Measurements from ENCODE around the gene PGF.

DNA sequence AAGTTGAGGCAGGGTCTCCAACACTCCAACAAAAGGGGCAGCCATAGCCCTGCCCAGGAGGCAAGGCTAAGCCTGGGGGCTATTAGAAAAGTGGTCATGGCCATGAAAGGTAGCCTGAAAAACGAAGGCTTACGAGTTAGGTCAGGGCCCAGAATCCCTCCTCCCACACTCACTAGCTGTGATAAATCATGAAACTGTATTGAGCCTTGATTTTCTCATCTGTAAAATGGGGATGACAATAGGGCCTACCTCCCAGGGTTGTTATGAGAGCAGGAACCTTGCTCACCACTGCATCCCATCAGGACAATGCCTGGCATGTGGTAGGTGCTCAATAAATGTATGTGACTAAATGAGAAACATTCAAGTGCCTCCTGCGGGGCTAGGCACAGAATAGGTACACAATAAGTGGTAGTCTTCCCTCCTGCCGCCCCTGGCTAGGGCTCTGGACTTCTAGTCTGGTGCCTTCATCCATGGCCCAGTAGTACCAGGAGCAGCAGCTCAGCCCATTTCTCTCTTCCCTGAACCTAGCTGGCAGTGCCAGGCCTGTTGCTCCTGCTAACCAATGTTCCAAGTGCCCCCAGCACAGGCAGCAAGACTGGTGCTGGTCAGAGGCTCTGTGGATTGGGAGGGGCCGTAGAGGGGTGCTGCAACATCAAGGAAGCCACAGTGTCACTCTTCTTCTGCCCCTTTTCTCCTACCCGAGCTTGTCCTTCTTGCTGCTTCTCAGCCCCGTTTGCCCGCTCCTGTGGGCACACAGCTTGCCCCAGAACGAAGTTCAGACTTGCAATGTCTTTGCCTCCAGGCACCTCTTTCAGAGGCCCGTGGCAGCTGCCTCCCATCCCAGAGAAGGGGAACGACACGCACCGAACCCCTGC lies 7.8 kb downstream of the PGF start:
- TF ChIP-seq, protein P1, sequence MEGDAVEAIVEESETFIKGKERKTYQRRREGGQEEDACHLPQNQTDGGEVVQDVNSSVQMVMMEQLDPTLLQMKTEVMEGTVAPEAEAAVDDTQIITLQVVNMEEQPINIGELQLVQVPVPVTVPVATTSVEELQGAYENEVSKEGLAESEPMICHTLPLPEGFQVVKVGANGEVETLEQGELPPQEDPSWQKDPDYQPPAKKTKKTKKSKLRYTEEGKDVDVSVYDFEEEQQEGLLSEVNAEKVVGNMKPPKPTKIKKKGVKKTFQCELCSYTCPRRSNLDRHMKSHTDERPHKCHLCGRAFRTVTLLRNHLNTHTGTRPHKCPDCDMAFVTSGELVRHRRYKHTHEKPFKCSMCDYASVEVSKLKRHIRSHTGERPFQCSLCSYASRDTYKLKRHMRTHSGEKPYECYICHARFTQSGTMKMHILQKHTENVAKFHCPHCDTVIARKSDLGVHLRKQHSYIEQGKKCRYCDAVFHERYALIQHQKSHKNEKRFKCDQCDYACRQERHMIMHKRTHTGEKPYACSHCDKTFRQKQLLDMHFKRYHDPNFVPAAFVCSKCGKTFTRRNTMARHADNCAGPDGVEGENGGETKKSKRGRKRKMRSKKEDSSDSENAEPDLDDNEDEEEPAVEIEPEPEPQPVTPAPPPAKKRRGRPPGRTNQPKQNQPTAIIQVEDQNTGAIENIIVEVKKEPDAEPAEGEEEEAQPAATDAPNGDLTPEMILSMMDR (IDR thresholded peaks at IDR 0.05): no peak
- no peak for TF ChIP-seq POLR2A (IDR thresholded peaks at IDR 0.05)

All from adrenal gland (tissue), 5 donors.